Right lung (tissue), 5 donors: ENCODE results near the gene SYNM. TPM values are rescaled to one million over a fixed set of nuclear protein-coding genes. Genes with fewer than 3 reads are reported as not detected.

Experiments used
- DNase-seq, 2 donors: peaks; one replicate each; pipeline ENCODE4 v3.0.0-alpha.2; 2013
- polyA plus RNA-seq, 5 donors: library from polyadenylated mRNA; unstranded; fragments of 120-200 nt; gene quantifications; one replicate each; pipeline versions ENCODE4 v1.2.1 to v1.2.3, GENCODE V29; 2013; ENCODE audit warnings: inconsistent platforms in 1 of 5, low replicate concordance in 1 of 5; ENCODE audit not compliant: insufficient read length in 5 of 5, insufficient read depth in 1 of 5

SYNM gene
- polyA plus RNA-seq, 5 donors = 5.4 to 7.9 (median 7.2) TPM

DNA sequence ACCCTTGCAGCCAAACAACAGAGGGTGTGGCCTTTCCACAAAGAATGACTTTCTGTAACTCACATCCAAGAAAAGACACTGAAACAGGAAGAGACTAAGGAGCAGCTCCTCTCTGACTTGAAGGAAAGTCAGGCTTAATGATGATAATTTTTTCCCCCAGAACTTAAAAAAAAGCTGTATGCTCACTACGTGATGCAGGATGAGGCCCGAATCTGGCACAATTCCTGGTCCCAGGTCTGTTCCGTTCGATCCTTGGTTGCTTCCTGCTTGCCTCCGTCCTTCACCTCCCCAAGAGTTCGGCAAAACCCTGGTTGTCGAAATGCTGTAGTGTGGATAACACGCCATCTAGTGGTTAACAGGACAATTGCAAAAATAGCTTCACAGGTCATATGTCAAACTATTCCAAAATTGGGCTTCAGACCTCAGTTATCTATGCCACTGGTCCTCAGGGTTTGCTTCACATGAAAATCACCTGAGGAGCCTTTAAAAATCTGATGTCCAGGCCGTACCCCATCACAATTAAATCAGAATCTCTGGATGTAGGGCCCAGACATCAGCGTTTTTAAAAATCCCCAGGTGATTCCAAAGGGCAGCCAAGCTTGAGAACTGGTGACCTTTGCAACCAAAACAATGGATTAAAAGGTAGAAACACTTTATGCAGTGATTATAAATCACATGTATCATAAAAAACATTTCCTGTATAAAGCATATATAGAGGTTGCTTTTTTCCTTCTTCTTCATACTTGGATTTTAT is 28.1 kb upstream of the SYNM start:
- DNase-seq = peak; percentile 61 to 75

DNA sequence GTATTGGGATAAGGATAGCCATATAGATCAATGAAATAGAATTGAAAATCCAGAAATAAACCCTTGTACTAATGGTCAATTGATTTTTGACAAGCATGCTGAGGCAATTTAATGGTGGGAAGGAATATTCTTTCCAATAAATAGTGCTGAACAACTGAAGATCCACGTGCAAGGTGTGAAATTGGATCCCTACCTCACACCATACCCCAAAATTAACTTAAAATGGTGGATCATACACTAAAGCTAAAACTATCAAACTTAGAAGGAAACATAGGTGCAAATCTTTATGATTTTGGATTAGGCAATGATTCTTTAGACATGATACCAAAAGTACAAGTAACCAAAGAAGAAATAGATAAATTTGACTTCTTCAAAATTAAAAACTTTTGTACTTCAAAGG is 22.1 kb upstream of the SYNM start:
- DNase-seq = no peak

DNA sequence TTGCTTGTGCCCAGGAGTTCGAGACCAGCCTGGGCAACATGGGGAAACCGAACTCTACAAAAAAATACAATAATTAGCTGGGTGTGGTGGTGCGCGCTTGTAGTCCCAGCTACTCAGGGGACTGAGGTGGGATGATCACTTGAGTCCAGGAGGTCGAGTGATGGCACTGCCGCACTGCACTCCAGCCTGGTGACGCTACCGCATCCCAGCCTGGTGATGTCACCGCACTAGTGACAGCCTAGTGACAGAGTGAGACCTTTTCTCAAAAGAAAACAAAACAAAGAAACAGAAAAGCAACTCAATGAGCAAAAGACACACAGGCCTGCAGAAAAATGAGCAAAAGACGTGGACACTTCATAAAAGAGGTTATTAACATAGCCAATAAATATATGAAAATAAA is 19.9 kb upstream of the SYNM start:
- no peak for DNase-seq

DNA sequence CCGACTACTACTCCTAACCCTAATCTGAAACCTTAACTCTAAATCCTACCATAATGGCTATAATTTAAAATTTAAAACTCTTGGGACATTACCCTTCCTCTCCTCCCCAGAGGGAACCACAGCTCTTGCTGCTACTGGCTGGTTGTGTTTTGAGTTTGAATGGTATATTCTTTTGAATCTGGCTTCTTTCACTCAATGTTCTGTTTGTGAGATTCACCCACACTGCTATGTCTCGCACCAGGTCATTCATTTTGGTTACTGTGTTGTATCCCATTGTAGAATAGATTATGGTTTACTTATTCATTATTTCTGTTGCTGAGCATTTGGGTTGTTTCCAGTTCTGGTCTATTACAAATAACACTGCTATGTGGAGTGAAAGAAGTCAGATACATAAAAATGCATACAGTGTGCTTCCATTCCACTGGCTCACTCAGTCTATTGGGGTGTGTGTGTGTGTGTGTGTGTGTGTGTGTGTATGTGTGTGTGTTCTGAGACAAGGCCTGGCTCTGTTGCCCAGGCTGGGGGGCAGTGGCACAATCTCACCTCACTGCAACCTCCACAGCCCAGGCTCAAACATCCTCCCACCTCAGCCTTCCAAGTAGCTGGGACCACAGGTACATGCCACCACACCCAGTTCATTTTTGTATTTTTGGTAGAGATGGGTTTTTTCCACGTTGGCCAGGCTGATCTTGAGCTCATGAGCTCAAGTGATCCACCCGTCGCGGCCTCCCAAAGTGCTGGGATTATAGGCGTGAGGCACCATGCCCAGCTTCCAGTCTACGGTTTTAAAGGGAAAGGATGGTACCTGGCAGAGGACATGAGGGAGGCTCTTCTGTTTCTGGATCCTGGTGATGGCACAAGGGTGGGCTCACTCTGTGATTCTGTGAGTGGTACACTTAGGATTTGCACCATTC is 19.2 kb upstream of the SYNM start:
- DNase-seq = no peak

DNA sequence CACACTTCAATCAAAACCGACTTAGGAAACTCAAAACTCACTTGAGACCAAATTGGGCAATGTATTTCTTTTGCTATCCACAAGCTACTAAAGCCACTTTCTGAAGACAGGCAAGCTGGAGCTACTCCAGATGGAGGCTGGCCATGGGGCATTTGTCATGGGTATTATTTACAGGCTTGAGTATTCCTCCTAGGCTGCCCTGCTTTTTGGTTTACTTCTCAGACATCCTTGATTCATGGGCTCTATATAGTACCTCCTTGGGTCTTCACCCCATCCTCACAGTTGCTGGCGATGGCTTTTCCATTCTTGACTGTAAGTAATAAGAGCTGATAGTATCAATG is 18.6 kb upstream of the SYNM start:
- DNase-seq = no peak

DNA sequence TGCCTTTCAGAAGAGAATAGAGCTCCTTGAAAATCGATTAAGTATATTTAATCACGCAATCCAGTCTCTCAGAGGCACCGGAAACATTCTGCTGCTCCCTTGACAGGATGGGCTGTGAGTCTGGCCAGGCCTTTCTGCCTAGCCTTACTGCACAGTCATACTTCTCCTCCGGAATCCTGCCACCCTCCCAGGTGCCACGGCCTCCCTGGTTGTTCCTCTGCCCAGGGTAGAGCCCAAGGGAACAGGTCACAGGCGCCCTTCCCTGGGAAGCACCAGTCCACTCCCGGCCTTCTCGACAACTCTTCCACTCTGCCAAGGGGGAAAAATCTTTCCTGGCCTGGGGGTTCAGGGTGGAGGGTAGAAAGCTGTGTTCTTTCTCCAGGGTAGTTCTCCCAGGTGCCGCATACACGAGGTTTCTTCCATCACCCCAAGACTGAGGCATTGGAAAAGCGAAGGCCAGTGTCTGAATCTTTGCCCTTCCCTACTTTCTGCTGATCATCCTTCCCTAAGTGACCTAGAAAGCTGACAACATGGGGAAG is 17.4 kb upstream of the SYNM start:
- DNase-seq = no peak

DNA sequence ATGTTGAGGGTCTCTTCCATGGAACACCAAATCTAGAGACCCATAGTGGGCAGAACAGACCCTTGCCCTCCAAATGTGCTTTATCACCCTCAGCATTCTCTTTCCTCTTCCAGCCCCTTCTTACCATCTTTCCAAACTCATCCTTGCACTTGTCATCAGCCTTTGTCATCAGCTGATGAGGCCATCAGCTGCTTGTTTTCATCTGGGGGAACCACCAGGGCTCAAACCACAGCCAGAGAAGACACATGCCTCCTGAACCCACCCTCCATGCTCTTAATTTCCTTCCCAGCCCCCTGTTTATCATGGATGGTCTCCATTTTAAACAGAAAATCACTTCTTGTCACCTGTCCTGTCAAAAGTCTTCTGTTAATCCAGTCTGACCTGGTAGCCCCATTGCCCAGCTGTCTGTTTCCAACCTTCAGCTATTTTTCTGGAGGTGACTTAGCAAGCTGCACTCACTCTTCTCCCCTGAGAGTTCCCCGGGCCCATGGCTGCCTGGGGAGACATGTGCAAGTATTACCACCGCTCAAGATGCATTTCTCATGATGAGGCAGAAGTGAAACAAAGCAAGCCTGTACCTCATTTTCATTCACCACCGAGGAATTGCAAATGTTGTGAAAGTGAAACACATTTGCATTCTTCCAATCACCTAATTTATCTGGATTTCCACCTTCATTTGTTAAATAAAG is 14.7 kb upstream of the SYNM start:
- DNase-seq = no peak

DNA sequence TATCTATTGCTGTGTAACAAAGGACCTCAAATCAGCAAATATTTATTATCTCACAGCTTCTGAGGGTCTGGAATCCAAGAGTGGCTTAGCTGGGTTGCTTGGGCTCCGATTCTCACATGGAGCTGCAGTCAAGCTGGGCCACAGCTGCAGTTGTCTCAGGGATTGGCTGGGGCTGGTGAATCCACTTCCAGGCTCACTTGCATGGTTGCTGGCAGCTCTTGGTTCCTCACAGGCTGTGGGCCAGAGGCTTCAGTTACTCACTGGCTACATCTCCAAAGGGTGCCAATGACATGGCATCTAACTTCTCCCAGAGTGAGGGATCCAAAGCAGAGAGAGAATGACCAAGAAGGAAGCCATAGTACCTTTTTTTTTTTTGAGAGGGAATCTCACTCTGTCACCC is 13.9 kb upstream of the SYNM start:
- DNase-seq = no peak

DNA sequence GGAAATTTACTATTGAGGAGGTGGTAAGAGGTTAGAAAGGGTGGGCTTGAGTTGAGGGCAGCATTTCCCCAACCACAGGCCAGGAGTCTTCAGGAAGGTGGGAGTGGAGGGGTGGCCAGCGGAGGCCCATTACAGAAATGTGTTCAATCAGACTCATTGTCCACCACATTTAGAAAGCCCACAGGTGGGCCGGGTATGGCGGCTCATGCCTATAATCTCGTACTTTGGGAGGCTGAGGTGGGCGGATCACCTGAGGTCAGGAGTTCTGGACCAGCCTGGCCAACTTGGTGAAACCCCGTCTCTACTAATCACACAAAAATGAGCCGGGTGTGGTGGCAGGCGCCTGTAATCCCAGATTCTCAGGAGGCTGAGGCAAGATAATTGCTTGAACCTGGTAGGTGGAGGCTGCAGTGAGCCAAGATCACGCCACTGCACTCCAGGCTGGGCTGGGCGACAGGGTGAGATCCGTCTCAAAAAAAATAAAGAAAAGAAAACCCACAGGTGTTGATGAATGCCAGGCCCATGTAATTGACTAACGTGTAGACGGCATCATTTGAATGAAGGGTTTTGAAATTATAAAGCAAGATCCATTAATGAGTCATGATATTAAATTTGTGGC is 12.2 kb upstream of the SYNM start:
- DNase-seq = no peak

DNA sequence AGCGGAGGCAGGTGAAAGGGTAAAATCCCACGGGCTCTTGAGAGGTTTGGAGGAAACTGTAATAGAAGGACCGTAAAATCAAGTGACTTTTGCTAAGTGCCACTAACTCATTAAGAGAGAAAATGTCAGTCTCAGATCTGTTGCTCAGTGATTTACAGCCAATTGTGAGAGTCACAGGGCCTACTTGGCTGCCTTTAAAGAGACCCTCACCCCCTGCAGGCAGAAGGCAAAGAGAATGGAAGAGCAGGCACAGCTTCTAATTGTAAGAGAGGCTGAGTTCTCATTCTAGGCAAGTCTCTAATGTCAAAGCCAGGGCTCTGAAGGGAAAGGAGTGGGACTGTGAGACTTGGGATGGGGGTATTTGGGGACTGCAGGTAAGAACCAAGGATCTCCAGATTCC is 9.3 kb upstream of the SYNM start:
- DNase-seq = no peak

DNA sequence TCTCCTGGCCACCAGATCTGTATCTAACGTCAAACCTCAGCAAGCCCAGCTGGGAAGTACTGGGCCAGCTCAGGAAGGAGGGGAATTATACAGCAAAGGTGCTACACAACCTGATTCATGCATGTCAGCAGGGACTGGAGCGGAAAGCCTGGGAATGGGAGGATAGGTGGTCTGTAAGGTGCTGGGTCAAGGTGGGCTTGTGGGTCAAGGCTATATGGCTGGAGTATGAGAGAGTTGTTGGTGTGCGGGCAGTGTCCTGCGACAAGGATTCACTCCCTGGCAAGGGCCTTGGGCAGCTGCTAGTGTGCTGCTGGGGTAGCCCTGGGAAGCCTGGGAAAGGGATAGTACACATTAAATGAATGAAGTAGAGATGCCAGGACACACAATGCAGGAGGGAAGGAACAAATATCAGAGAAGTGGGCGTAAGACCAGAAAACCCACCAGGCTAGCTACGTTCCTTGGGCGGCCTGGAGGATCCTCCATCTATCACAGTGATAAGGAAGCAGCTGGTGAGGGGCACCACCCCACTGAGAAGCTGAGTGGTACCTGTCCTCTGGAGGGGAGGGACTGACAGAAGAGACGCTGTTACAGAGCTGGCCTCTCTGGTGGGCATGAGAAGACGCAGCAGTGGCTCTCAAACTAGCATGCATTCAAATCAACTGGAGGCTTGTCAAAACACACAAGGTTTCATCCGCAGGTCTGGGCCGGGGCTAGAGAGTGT is 8.5 kb upstream of the SYNM start:
- no peak for DNase-seq

DNA sequence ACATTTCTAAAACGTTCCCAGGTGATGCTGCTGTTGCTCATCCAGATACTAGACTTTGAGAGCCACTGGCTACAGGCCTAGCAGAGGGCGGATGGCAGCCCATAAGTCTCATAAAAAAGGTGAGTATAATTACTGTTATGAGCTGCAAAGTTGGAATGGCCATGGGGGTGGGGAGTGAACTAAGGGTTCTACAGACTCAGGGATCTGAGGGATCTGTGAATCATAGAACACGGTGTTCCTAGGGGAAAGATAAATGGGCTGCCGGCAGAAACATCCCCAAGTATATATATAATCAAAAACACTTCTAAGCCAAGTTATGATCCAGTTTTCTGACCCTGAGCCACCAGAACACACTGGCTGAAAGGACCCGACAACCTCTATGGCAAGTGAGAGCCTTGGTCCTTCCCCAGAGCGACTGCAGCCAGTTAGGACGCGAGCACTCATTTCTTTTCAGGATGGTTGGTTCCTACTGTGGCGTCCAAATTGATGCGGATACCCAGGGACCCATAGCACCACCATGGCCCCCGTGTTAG is 7.9 kb upstream of the SYNM start:
- DNase-seq = no peak

DNA sequence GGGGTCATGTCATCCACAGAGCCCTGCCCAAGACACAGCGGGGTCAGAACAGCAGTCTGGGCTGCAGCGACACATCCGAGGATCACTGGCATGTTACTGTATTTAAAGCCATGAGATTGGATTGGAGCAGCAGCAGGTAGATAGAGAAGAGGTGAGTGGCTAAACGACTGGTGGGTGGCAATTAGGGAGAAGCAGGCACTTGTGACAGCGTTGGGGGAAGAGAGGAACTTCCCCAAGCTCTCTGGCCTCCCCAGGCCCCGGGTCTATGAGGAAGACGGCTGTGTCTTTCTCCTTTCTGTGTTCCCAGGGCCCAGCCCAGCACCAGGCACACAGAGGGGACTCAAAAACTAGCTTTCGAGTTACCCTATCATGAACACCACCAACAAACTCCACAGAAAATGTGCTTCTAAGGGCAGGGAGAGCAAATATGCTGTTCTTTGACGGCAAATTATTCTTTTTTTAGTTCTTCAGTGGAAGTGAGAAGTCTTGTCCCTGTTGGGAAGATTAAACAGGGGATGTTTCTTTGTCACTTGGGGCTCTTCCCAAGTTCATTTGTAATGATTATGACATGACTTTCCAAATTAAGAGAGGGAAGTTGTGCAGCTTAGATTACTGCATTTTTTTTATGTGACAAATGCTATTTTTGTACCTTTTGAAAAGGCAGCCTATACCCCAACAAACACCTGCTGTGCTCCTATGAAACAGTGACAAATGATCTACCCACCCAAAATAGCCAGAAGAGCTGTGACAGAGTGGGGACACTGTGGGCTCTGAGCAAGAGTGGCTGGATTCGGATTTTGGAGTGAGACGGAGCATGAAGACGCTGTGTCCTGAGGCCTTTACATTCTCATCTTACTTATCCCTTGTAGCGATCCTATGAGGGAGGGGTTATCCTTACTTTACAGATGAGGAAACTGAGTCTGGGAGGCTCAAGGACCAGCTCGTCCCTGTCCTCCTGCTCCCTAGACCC is 7.2 kb upstream of the SYNM start:
- DNase-seq = no peak

DNA sequence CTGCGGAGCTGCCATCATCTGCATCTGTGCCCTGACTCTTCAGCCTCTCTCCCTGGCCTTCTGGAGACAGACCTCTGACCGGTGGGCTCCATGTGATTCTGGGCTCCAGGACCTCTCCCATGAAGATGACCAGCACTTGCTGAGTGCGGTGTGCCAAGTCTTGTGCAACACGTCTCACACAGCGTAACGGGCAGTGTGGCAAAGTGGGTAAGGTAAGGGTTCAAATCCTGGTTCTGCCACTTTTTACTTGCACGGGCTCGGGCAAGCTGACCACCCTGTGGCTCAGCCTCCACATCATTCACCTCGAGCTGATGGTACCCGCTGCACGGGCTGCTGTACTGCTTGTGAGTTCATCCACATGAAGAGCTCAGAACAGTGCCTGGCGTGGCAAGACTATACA is 6.5 kb upstream of the SYNM start:
- no peak for DNase-seq

DNA sequence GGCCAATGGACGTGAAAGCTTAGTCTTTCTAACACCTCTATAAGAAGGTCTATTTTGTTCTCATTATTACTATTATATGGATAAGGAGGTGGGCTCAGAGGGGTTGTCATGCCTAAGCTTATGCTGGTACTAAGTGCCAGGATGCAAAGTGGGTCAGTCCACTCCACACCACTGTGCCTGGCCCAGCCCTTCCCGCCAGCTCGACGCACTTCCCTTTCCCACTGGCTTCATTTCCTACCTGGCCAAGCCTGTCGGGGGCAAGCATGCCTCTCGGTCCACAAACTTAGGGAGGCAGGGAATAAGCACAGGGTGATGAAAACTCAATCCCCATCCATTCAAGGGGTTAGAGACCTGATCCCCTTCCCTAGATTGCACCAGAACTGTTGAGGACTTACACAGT is 5.9 kb upstream of the SYNM start:
- DNase-seq = no peak

DNA sequence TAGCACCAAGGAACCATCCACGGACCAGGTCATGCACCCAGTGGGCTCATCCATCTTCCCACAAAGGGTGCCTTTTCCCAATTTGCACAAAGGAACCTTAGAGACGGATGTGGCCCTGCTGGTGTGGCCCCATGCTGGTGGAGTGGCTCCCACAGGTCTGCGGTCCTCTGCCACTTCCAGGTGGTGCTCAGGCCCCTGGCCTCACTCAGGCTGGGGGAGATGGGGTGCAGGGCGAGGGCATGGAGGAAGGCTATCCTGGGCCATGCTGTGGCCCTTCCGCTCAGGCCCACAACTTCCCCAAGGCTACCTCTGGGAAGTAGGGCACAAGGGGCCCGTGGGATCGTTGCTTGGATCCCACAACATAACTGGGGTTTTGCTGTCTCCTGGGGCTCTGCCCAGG is 5.2 kb upstream of the SYNM start:
- no peak for DNase-seq

DNA sequence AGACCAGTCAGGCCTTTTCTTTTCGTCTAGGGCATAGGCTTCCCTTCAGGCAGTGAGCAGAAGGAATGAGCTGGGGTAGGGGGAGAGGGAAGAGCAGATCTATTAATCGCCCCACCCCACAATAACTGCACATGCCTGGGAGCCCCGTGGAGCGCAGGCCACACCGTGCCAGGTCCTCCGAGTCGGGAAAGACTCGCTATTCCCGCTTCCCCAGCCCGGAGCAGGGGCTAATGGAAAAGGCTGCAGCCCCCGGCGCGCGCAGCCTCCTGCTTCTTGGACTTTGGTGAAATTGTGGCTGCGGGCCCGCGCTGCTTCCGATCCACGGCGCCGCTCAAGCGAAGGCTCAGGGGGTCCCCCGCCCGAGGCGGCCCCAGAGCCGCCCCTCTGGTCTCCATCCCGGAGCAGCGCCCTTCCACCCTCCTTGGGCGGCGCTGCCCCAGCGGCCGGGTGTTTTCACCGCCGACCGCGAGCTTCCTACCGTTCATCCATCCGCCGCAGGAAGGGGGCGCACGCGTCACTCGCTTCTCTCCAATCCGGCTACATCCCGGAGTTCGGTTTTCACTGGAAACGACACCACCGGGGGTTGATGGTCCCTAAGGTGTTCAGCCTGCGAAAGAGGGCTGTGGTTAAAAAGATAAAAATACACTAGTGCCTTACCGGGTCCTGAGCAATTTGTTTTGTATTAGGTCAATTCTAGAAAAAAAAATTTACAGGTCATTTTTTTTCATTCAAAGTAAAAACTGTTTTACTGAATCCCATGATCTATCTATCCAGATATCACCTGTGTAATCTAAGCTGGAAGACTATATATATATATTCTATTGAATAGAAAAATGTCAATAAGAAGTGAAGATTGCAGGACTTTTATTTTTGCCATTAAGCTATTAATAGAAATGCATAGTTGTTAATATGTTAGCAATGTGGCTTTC is 4.4 kb upstream of the SYNM start:
- peak; percentile 60 to 69 for DNase-seq

DNA sequence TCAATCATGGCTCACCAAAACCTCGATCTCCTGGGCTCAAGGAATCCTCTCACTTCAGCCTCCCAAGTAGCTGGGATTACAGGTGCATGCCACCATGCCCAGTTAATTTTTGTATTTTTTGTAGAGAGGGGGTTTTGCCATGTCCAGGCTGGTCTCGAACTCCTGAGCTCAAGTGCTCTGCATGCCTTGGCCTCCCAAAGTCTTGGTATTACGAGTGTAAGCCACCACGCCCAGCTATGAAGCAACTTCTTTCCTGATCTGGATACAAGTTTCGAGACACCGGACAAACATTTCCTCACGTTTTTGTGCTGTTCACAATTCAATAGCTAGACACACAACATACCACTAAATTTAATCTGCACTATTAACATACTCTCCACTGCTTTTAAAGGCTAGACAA is 3.4 kb upstream of the SYNM start:
- no peak for DNase-seq
